Keratinocyte (primary cell): Measurements from ENCODE around the gene ZFR2. TPM values are rescaled to one million over a fixed set of nuclear protein-coding genes. Genes with fewer than 3 reads are reported as not detected.

Experiments
- DNase-seq: peaks from one replicate; pipeline ENCODE4 v3.0.0-alpha.2; 2011; ENCODE audit warnings: low read depth, missing footprints, low spot score
- FAIRE-seq: peaks from 2 replicates; lab custom pipeline; 2011; peaks lifted over from hg19 to GRCh38; lab: Jason Lieb, UNC
- H2AFZ ChIP-seq: 2 replicates; pipeline ENCODE4 v1.6.0; 2012; ENCODE audit warnings: low read length, control low read depth, inconsistent platforms; ENCODE audit not compliant: control insufficient read depth
- H3K27ac ChIP-seq: 2 replicates; pipeline ENCODE4 v1.5.1; 2011; ENCODE audit warnings: low read length; ENCODE audit not compliant: control insufficient read depth, insufficient read depth
- H3K27me3 ChIP-seq: 3 replicates; pipeline ENCODE4 v1.6.0; 2011; ENCODE audit warnings: low read length; ENCODE audit not compliant: control insufficient read depth, insufficient read depth; ENCODE audit errors: extremely low read depth
- H3K36me3 ChIP-seq, 2 experiments: 2 replicates in 1 of 2; 3 replicates in 1 of 2; pipeline ENCODE4 v1.5.1; 2011; ENCODE audit warnings: low read length in 2 of 2, mild to moderate bottlenecking in 1 of 2; ENCODE audit not compliant: control insufficient read depth in 2 of 2, insufficient read depth in 2 of 2; ENCODE audit errors: extremely low read depth in 1 of 2
- H3K4me1 ChIP-seq: 3 replicates; pipeline ENCODE4 v1.5.1; 2011; ENCODE audit warnings: low read length; ENCODE audit not compliant: control insufficient read depth, insufficient read depth; ENCODE audit errors: extremely low read depth
- H3K4me2 ChIP-seq: 3 replicates; pipeline ENCODE4 v1.6.0; 2011; ENCODE audit warnings: low read depth, low read length; ENCODE audit not compliant: control insufficient read depth, insufficient read depth; ENCODE audit errors: extremely low read depth
- H3K4me3 ChIP-seq, 3 experiments: fragments of 200-600 bp in 1 of 3; sonication (generic) in 1 of 3; 2 replicates in 2 of 3; 3 replicates in 1 of 3; pipeline ENCODE4 v1.5.1; 2011 to 2016; ENCODE audit warnings: low read length in 3 of 3, mild to moderate bottlenecking in 3 of 3, control low read depth in 2 of 3, inconsistent platforms in 1 of 3, low read depth in 1 of 3, mixed read lengths in 1 of 3, mixed run types in 1 of 3, moderate library complexity in 1 of 3; ENCODE audit not compliant: control insufficient read depth in 2 of 3, insufficient read depth in 2 of 3; ENCODE audit errors: extremely low read depth in 1 of 3
- H3K79me2 ChIP-seq: 2 replicates; pipeline ENCODE4 v1.6.0; 2012; ENCODE audit warnings: low read length; ENCODE audit not compliant: control insufficient read depth, insufficient read depth
- H3K9ac ChIP-seq: 3 replicates; pipeline ENCODE4 v1.6.0; 2011; ENCODE audit warnings: low read length; ENCODE audit not compliant: control insufficient read depth, insufficient read depth; ENCODE audit errors: extremely low read depth
- H3K9me1 ChIP-seq: 3 replicates; pipeline ENCODE4 v1.6.0; 2011; ENCODE audit warnings: low read length; ENCODE audit not compliant: control insufficient read depth, insufficient read depth; ENCODE audit errors: extremely low read depth
- H3K9me3 ChIP-seq: 2 replicates; pipeline ENCODE4 v1.5.1; 2012; ENCODE audit warnings: low read depth, low read length; ENCODE audit not compliant: control insufficient read depth
- H4K20me1 ChIP-seq: 3 replicates; pipeline ENCODE4 v1.6.0; 2011; ENCODE audit warnings: low read length; ENCODE audit not compliant: control insufficient read depth, insufficient read depth; ENCODE audit errors: extremely low read depth
- CTCF ChIP-seq, 3 experiments: IDR thresholded peaks in 1 of 3; conservative IDR thresholded peaks in 1 of 3; optimal IDR thresholded peaks in 1 of 3; 2 replicates in 2 of 3; 3 replicates in 1 of 3; pipeline versions ENCODE3 to v1.5.1; 2011; ENCODE audit warnings: low read length in 3 of 3, mild to moderate bottlenecking in 3 of 3, moderate library complexity in 2 of 3, control low read depth in 1 of 3, inconsistent platforms in 1 of 3; ENCODE audit not compliant: insufficient read depth in 2 of 3; ENCODE audit errors: extremely low read depth in 1 of 3
- EZH2 ChIP-seq: IDR thresholded peaks from one replicate; pipeline ENCODE4 v1.6.1; 2012; ENCODE audit warnings: inconsistent platforms, mild to moderate bottlenecking, low read length, moderate library complexity
- dilution Hi-C: fragments of 300-500 bp; cut with MboI; formaldehyde crosslinking; loops from one replicate; pipeline ENCODE4 v1.7.0; 2020; ENCODE audit warnings: low sequenced_read_pairs; ENCODE audit not compliant: extremely low pct_ligation_motif_present
- polyA plus RNA-seq, 5 experiments: library from polyadenylated mRNA; depleted of rRNA in 3 of 5; stranded (reverse) in 3 of 5; stranded (forward) in 1 of 5; unstranded in 1 of 5; fragments of >200 nt; gene quantifications; 1 replicate in 1 of 5; 2 replicates in 3 of 5; 3 replicates in 1 of 5; pipeline versions ENCODE4 v1.2.1 to v1.2.3, GENCODE V29; 2011 to 2012; ENCODE audit warnings: missing spikeins in 2 of 5, low read depth in 1 of 5, low replicate concordance in 1 of 5

Gene ZFR2
- polyA plus RNA-seq, 1 donor (not counting 4 experiments of a cell fraction or from before 2014, with no cell fraction given) = not detected

GRCh38 chr19:3827306-3827705 lies 41.5 kb downstream of the ZFR2 start:
- TF ChIP-seq CTCF (optimal IDR thresholded peaks at IDR 0.05 in 1 of 3, IDR thresholded peaks at IDR 0.05 in 1 of 3, conservative IDR thresholded peaks at IDR 0.05 in 1 of 3; ENCODE audit: extremely low read depth in 1 of 3, insufficient read depth in 2 of 3, low read length in 3 of 3) = no peak
- no peak for TF ChIP-seq EZH2
- Histone ChIP-seq H3K9me3 (no peaks in the 10 kb centered on the region), H3K4me2 (no peak overlapping the region), H3K4me1 (peaks cover 8% of the 10 kb centered on the region), H3K9me1 (no peaks in the 10 kb centered on the region), H4K20me1 (no peaks in the 10 kb centered on the region), H2AFZ (no peak overlapping the region), H3K36me3 (no peaks in the 10 kb centered on the region), H3K27me3 (peaks cover 28% of the 10 kb centered on the region), H3K9ac (no peak overlapping the region), H3K4me3 (no peak overlapping the region), H3K79me2 (no peaks in the 10 kb centered on the region), H3K27ac (no peak overlapping the region)
- no peak for FAIRE-seq
- no peak for DNase-seq
- dilution Hi-C loops = no loop called here

- no peak for TF ChIP-seq EZH2
- no peak for TF ChIP-seq CTCF (optimal IDR thresholded peaks at IDR 0.05 in 1 of 3, IDR thresholded peaks at IDR 0.05 in 1 of 3, conservative IDR thresholded peaks at IDR 0.05 in 1 of 3; ENCODE audit: extremely low read depth in 1 of 3, insufficient read depth in 2 of 3, low read length in 3 of 3)
- Histone ChIP-seq H2AFZ (no peak overlapping the region), H3K4me2 (no peak overlapping the region), H3K9ac (no peak overlapping the region), H3K79me2 (no peaks in the 10 kb centered on the region), H3K27ac (no peak overlapping the region), H3K36me3 (no peaks in the 10 kb centered on the region), H4K20me1 (no peaks in the 10 kb centered on the region), H3K27me3 (peaks cover 23% of the 10 kb centered on the region), H3K4me3 (no peak overlapping the region), H3K9me1 (no peaks in the 10 kb centered on the region), H3K4me1 (peaks cover 8% of the 10 kb centered on the region), H3K9me3 (no peaks in the 10 kb centered on the region)
- DNase-seq (no peak), FAIRE-seq (no peak)
- dilution Hi-C loops = no loop called here
Measured at GRCh38 chr19:3826163-3826562, 42.7 kb downstream of the ZFR2 start.
